Left hindlimb (tissue), 1 donor: ENCODE results near the gene SYK.
"Not testable (repeated sequence)": the region's sequence is repeated elsewhere in the genome, so short reads cannot be mapped to it uniquely, and the experiment has no call there.

Source experiments
- DNase-seq: peaks from one replicate; pipeline ENCODE4 v3.0.0-alpha.2; 2018

The SYK gene

DNA sequence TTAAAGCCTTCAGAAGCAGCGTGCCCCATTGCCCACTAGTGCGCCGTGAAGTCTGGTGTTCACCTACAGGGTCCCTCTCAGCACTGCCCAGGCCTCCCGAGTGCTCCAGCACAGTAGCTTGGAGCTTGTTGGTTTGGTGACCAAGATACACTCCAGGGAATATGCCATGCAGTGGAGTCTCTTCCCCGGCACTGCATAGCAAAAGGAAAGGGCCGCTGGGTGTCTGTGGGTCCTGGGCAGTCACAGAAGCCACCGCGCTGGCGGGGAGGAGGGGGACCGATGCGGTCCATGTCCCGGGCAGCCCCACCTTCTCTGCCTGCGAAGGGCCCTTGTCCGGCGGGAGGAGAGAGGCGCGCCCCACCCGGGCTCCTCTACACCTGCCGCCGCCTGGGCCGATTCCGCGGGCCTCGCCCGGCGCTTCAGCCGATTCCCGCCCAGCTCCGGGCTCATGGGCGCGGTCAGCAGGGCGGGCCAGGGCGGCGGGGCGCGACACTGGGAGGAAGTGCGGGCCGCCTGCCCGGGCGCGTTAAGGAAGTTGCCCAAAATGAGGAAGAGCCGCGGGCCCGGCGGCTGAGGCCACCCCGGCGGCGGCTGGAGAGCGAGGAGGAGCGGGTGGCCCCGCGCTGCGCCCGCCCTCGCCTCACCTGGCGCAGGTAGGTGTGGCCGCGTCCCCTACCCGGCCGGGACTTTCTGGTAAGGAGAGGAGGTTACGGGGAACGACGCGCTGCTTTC lies at the start of gene SYK:
TSS of gene SYK (plus strand) at position 579 of the 732 bp plus-strand sequence. CDS start 42,080 bp downstream, outside the sequence.
- DNase-seq = no peak

DNA sequence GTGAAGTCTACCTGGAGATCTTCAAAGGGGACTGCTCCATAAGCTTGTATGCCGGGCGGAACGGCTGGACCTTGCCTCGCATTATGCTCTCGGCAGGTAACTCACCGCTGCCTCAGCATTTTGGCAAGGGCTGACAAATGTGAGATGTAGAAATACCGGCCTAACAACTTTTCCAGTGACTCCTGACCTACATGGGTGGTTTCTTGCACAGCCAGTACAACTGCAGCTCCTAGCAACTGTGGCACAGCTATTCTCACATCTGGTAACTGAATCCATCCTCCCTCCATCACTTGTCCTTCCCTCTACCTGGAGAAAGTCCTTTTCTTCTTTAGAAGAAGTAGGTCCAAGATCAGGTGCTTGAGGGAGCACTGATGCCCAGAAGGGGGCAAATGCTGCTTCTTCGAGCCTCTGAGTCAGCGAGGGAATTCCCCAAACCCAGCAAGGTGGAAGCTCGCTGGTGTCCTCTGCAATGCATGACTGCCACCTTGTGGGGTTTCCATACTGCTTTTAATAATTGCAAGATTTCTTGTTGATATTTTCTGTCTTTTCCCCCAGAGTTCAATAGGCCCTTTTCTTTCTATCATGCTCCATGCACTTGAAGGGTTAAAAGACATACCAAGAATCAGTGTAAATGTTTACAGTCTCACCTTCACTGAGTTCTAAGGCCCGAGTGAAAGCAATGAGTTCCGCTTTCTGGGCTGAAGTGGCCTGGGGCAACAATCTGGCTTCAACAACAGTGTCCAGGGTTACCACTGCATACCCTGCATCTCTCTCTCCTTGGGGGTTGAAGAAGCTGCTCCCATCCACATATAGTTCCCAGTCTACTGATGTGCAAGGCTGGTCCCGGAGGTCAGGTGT lies 45.9 kb upstream of the SYK start:
- not testable (repeated sequence) for DNase-seq

DNA sequence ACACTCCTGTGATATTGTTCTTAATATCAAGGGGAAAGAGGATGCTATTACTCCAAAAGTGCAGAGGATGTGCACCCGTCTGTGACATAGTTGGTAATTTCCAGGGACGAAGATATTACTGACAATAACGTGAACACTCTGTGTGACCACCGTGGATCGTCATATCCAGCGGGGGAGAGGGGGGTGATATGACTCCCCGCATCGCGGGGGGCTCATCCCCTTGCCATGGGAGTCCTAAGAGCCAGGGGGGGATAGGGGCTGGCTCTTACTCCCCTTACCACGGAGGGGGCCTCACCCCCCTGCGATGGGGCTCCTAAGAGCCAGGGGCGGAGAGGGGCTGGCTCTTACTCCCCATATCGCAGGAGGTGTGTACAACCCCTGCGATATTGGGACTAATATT lies 41.0 kb upstream of the SYK start:
- DNase-seq = not testable (repeated sequence)

DNA sequence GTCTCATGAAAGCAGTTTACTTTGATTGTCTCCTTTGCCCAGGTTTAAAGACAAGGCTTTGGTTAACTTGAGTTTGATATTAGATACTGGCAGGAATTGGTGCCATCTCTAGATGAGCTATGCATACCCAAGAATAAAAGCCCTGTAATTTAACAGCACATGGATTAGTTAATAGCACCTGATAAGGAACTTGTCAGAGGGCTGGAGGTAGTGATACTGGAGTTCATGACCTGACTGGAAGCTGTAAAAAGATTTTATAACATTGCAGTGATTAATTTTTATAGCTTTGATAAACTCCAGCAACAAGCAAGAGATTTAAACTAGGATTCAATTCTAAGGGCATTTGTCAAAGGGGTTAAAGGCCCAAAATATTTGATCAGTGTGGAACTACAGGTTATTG lies 34.9 kb upstream of the SYK start:
- DNase-seq = no peak

DNA sequence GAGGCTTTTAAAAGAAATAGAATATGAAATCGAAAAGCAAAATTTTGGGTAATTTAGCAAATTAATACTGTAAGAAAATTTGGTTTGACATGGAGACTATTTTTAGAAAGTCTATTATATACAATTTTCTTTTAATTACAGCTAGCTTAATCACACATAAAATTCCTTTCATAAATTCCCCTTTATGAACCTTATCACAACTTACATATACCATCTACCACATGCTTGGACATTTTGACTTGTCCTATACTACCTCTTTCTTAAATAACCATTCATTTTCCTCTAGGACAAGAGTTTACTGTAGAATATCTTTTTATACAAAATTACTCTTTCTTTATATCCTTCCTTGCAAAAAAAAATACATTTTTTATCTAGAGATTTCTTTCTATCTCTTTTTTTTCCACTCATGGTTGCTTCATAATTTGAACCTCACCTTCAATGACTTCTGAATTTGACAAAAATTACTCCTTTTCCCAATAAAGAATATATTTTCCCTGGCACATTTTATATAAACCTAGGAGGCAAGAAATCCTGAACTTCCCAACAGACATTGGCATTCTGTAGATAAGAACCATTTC lies 34.0 kb upstream of the SYK start:
- no peak for DNase-seq

DNA sequence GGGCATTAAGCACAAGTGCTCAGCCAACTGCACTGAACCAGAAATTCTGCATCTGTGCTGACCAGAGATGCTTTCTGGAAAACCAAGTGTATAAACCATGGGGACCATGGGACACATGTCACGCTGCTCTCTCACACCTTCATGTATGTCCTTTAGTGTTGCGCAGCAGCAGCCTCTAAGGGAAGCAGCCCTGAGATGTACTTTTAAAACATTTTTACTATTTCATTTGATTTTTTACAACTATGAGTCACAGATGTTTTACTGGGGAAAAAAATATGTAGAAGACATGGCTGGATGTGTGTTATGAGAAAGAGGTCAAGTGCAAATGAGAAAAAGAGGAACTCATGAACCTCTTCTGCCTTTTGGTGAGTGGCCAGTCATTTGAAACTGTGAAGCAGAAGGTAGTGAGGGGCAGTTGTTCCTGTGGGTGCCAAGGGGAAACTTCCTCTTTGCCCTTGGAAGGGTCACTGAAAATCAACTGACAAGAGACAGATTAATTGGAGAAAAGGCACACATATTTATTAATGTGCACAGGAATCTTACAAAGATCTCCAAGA lies 31.4 kb upstream of the SYK start:
- DNase-seq = no peak

DNA sequence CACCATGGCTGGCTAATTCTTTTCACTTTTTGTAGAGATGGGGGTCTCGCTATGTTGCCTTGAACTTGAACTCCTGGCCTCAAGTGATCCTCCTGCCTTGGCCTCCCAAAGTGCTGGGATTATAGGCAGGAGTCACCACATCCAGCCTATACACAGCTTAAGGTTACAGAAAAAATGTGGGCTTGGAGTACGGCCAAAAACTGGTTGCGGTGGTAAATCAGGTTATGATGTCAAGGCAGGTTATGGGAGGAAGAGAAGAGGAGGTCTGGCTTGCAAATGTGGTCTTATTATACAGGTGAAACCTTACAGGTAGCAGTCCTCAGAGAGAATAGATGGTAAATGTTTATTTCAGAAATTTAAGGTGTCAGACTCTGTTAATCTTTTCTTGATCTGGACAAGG lies 30.7 kb upstream of the SYK start:
- no peak for DNase-seq

DNA sequence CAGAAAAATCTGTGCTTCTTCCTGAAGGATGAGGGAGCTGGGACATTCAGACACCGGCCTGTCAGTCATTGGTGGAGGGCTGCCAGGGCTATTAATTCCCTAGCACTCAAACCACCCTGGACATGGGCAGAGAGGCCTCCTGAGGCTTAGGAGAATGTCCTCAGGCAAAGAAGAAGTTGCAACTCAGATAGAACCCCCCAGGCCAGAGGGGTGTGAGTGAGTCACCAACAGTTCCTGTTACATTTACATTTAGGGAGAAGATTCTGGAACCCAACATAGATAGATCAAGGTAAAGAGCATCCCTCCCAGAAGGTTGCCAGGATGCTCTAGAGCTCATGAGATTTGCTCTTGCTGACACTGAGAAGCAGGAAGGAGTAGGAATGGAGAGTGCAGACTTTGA lies 29.2 kb upstream of the SYK start:
- DNase-seq = no peak

DNA sequence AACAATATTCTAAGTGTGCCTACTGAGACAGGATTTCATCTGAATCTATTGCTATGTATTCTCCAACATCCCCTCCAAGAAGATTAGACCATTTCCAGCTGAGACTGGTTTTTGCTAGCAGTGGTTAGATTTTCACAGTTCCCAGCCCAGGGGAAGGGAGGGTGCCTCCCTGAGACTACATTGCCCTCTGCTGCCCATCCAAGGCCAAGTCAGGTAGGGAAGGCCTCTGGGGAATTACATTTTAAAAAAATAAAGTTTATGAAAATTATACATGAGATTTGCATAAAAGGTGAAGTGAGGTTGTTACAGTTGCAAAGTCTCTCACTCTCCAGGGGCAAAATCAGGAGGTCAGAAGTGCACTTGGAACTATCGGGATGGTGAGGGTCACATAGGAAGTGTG lies 28.0 kb upstream of the SYK start:
- DNase-seq = no peak

DNA sequence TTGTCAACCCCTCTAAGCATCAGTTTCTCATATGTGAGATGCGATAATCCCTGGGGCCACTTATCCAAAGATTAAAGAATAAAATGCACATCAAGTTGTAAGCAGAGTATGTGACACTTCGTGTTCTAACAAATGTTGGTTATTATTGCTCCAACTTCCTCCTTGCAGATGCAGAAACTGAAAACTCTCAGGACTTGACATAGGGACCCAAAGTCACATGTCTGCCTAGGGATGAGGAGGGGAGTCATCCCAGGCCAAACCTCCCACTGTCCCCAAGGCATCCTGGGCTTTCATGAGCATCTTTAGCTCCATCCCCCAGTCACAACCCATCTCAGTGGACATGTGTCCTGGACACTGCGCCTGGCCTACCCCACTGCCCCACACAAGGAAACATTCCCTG lies 27.5 kb upstream of the SYK start:
- DNase-seq = no peak

DNA sequence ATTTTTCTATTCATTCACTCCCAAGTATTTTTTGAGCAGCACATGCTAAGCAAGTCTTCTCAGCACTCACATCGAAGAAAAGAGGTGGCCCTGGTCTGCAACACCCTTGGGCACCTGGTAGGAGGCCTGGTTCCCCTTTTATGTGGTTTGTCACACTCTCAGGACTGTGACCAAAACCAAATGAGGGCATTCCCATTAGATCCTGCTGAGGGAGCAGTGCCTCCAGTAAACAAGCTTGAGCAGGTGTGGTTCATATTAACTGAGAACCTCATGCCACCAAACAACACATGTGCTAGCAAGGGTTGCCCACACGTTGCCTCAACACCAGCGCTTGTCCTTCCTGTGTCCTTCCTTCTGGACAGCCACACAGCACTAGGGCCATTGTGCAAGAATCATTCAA lies 26.9 kb upstream of the SYK start:
- no peak for DNase-seq

DNA sequence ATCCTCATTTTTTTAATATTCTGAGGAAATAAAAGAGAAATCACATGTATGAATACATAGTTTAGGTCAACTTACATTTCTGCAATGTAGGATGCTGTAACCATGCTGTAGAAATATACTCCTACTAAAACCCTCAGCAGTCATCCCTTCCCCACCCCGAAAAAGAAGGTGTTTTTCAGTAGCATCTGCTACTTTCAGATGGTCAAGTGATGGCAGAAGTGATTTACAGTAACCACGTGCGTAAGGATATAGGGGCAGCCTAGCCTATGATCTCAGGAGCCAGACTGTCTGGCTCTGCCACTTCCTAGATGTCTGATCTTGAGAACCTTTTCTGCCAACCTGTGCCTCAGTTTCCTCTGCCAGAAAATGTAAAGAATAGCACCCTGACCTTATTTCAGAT lies 26.0 kb upstream of the SYK start:
- DNase-seq = no peak

DNA sequence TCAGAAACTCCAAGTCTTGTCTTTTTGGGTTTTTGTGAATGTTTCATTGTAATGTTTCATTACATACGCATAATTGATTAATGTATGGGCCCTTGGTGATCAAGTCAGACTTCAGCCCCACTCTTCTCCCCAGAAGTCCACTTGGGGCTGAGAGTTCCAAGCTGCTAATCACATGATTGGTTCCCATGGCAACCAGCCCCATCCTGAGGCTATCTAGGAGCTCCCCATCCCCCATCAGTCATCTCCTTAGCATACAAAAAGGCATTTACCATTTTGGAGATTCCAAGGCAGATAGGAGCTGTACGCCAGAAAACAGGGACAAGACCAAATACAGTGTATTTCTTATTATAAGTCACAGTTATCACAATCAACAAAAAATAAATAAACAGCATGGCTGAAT lies 22.9 kb upstream of the SYK start:
- no peak for DNase-seq

DNA sequence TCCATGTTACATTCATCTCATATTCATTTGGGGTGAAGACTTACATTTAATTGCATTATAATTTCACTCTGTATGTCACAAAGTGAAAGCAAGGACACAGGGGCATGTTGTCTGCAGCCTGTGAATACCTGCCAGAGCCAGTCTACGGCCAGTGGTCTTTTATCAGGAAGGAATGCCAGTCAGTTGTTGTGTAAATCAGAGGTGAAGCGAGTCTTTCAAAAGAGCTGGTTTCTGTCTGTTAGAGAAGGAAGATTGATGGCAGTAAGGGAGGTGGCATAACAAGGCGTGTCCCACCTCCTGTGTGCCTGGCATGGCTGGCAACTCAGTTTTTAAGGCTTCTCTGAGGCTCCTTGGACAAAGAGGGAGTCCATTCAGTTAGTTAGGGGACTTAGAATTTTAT lies 18.1 kb upstream of the SYK start:
- DNase-seq = no peak

DNA sequence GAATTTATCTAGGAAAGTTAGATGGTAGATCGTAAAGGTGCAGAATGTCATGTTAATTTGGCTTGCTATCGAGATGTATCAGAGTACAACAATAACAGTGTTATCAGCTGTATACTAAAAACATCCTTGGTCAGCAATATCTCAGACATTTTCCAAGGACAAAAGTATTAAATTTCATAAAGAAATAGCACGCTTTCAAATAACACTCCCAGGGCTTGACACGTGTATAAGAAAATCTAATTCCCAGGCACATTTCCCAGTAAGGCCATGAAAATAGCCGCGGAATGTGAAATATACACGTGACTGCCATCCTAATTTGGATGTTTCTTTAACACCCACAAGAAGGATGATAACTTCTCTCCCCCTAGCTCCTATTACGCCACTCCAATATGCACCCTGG lies 17.7 kb upstream of the SYK start:
- DNase-seq = no peak

DNA sequence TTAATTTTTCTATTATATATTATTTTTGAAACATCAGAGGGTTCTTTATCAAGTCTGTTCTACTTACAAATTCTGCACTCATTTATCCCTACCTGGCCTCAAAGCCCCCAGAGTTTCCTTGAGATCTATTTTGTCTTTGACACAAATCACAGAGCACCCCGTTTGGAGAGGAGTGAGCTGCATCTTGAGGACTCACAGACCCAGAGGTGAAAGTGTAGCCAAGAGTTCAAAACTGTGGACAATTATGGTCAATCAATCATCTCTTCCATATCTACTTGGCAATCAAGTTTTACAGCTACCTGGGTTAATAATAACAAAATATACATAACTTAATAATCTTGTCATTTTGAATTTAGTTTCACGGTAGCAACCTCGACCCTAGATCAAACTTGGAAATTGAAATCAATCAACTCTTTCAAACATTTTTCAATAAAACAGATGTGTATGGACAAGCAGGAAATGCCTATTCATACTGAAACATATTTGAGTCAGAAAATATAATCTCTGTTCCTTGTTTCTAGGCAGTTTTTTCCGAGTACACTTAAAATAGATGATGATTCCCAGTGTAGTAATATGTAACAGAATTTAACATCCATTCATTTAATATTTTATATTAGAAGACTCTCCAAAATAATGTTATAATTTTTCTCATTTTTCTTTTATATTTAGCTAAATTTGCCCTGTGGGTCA lies 13.7 kb upstream of the SYK start:
- no peak for DNase-seq

DNA sequence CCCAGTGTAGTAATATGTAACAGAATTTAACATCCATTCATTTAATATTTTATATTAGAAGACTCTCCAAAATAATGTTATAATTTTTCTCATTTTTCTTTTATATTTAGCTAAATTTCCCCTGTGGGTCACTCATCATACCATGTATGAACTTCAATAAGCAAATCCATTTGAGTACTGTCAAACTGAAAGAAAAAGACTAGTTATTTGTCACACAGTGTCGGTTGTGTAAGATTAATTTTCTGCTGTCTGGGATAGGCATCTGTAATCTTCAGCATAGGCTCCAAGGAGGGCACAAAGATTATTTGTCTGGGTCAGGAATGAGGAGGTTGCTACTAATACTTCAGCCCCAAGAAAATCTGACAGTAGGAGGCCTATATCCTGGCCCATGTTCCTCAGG lies 13.1 kb upstream of the SYK start:
- not testable (repeated sequence) for DNase-seq

DNA sequence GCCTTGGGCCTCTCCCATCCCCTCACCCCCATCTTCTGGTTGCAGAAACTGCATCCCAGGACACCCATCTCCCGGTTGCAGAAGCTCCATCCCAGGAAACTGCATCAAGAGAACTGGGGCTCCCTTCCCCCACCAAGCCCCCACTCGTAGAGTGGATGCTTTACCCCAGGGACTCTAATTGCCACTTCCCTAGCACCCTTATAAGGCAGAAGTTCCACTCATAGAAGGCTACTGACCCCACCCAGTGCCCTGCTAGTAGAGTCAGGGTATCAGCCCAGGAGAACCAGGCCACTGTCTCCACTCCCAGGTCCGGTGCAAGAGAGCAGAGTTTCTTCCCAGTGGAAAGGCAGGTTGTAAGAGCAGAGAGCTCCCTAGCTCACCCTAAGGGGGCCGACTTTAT lies 12.2 kb upstream of the SYK start:
- no peak for DNase-seq

DNA sequence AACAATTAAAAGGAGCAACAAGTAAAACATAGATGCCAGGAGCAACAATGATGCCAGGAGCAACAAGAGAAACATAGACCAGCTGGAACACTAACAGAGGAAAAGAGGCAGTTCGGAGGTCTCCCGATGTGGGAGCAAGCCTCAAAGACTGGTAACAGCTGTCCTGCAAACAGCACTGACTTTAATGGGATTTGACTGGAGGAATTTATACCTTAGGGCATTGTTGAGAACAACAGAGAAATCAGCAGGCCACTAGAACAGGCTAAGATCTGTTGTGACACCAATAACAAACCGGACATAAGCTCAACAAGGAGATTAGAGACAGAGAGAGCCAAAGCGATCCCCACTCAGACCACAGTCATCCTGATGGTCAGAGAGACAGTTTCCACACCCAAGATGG lies 11.8 kb upstream of the SYK start:
- no peak for DNase-seq

DNA sequence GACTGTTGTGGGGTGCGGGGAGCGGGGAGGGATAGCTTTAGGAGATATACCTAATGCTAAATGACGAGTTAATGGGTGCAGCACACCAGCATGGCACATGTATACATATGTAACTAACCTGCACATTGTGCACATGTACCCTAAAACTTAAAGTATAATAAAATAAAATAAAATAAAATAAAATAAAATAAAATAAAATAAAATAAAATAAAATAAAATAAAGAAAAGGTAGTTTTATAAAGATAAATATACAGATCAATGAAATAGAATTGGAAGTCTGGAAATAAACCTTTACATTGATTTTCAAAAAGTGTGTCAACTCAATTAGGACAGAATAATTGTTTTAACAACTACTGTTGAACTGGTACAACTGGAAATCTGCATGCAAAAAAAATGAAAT lies 8.6 kb upstream of the SYK start:
- not testable (repeated sequence) for DNase-seq

DNA sequence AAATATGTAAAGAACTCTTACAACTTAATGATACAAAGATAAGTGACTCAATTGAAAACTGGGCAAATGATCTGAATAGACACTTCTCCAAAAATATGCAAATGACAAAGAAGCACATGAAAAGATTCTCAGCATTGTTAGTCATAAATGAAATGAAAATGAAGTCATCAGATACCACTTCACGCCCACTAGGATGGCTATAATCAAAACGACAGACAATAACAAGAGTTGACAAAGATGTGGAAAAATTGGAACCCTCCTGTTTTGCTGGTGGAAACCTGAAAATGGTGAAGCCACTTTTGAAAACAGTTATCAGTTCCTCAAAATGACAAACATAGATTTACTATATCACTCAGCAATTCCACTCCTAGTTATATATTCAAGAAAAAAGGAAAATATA lies 7.9 kb upstream of the SYK start:
- DNase-seq = no peak

DNA sequence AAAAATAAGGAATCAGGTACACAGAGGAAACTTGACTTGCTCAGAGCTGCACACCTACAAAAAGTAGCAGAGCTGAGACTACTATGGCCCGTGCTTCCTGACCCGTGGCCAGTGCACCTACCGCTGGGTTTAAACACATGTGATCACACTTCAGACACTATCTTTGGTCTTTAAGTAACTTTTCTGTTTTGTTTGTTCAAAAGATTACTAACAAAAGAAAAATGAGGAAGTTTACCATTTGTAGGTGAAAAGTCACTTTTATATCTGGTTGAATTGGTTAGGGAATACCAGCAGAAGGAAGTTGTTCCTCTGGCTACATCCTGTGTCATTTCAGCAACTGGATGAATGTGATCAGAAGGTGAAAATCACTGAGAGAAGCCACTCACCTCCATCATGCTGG lies 6.5 kb upstream of the SYK start:
- DNase-seq = no peak

DNA sequence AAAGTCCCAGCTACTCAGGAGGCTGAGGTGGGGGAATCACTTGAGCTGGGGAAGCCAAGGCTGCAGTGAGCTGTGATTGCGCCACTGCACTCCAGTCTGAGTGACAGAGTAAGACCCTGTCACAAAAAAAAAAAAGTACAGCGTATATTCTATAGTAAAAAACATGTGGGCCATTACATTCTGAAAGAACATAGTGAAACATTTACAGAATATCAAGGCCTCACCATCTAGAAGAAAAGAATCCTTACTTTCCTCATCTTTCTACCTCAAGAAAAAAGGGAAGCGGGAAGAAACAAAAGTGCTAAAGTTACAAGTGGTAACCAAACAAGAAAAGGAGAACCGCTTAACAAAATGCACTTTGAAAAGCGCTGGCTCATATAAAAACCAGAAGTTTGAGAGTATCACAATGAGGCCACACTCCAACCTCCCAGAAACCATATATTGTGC lies 5.7 kb upstream of the SYK start:
- no peak for DNase-seq
